Measurements from ENCODE around the gene VRK1. TPM values are rescaled to one million over a fixed set of nuclear protein-coding genes. Genes with fewer than 3 reads are reported as not detected.

VRK1 gene
- total RNA-seq, 1 experiment from 2014 or later, result 124 TPM

- ChIA-PET CTCF (interaction anchor here (0.5 kb wide), 1 partner anchor 320 kb away, joined by 10 read pairs; no protein-coding TSS in a partner anchor), POLR2A (ENCODE audit: low non-redundant PET) (no interaction called here)
- DNase-seq (ENCODE audit: low spot score), result no peak
- H3K9me3 ChIP-seq (ENCODE audit: low read depth, low read length, poor library complexity, severe bottlenecking), result no peaks in the 10 kb centered on the region
- H3K4me1 ChIP-seq (ENCODE audit: insufficient read depth, low read length, poor library complexity, severe bottlenecking), result peaks cover under 1% of the 10 kb centered on the region
- no peaks in the 10 kb centered on the region for H3K27me3 ChIP-seq (replicated peaks; ENCODE audit: insufficient read depth, low read depth, low read length, poor library complexity)
- H3K27ac ChIP-seq (ENCODE audit: low read depth, low read length, poor library complexity, severe bottlenecking), result no peak overlapping the region
- no TSS peak for BruUV-seq (replicated peaks)
- H3K4me3 ChIP-seq (ENCODE audit: low read depth, low read length, poor library complexity, severe bottlenecking), result no peak overlapping the region
- TF ChIP-seq CTCF (conservative IDR thresholded peaks at IDR 0.05; ENCODE audit: low read depth, low read length) (no peak), EZH2 (IDR thresholded peaks at IDR 0.05; ENCODE audit: borderline replicate concordance, low read depth, low read length, poor library complexity, severe bottlenecking) (no peak)
- H3K36me3 ChIP-seq (ENCODE audit: insufficient read depth, low read length, poor library complexity, severe bottlenecking), result no peaks in the 10 kb centered on the region
- intact Hi-C loops (cut with micrococcal nuclease; ENCODE audit: unreplicated experiment), result no loop called here
Observed at GRCh38 chr14:96894966-96895365, 97.8 kb downstream of the VRK1 start.

DNA sequence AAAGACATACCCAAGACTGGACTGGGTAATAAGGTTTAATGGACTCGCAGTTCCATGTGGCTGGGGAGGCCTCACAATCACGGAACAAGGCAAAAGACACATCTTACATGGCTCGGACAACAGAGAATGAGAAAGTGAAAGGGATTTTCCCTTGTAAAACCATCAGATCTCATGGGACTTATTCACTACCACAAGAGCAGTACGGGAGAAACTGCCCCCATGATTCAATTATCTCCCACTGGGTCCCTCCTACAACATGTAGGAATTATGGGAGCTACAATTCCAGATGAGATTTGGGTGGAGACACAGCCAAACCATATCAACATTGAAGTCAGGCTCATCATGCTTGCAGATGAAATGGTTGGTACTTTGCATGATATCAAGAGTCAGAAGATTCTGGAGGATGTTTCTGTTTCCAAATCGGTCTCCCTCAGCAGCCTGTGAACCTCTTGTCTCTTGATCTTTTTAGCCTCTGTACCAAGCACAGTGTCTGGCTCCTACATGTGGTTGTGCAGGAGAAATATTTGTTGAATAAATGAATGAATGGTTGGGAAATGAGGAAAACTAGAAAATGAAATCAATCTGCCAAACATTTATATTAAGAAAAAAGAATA is 98.6 kb downstream of the VRK1 start:
- no peak overlapping the region for H3K27ac ChIP-seq (ENCODE audit: low read depth, low read length, poor library complexity, severe bottlenecking)
- H3K4me3 ChIP-seq (ENCODE audit: low read depth, low read length, poor library complexity, severe bottlenecking), result no peak overlapping the region
- ChIA-PET CTCF (no interaction called here), POLR2A (ENCODE audit: low non-redundant PET) (no interaction called here)
- no TSS peak for BruUV-seq (replicated peaks)
- no peak for TF ChIP-seq CTCF (conservative IDR thresholded peaks at IDR 0.05; ENCODE audit: low read depth, low read length)
- no peak for TF ChIP-seq EZH2 (IDR thresholded peaks at IDR 0.05; ENCODE audit: borderline replicate concordance, low read depth, low read length, poor library complexity, severe bottlenecking)
- no peaks in the 10 kb centered on the region for H3K9me3 ChIP-seq (ENCODE audit: low read depth, low read length, poor library complexity, severe bottlenecking)
- H3K27me3 ChIP-seq (replicated peaks; ENCODE audit: insufficient read depth, low read depth, low read length, poor library complexity), result no peaks in the 10 kb centered on the region
- DNase-seq (ENCODE audit: low spot score), result no peak
- intact Hi-C loops (cut with micrococcal nuclease; ENCODE audit: unreplicated experiment), result no loop called here
- H3K4me1 ChIP-seq (ENCODE audit: insufficient read depth, low read length, poor library complexity, severe bottlenecking), result no peaks in the 10 kb centered on the region
- H3K36me3 ChIP-seq (ENCODE audit: insufficient read depth, low read length, poor library complexity, severe bottlenecking), result no peaks in the 10 kb centered on the region

DNA sequence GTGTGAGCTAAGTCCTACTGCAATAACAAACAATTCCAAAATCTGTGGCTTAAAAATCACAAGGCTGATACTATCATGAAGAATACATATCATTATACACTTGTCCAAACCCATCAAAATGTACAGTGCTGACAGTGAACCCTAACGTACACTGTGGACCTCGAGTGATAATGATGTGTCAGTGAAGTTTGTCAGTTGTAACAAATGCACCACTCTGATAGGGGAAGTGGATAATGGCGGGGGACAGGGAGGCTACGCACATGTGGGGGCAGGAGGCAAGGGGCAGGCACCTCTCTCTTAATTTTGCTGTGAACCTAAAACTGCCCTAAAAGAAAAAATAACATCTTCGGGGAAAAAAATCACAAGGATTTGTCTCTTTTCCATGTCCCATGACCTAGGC is 100.0 kb downstream of the VRK1 start:
- POLR2A ChIA-PET (ENCODE audit: low non-redundant PET), result no interaction called here

More for the DNA sequence above, 100.0 kb downstream of the VRK1 start:
- no peaks in the 10 kb centered on the region for H3K36me3 ChIP-seq (ENCODE audit: insufficient read depth, low read length, poor library complexity, severe bottlenecking)
- H3K27ac ChIP-seq (ENCODE audit: low read depth, low read length, poor library complexity, severe bottlenecking), result no peak overlapping the region
- no peak for TF ChIP-seq EZH2 (IDR thresholded peaks at IDR 0.05; ENCODE audit: borderline replicate concordance, low read depth, low read length, poor library complexity, severe bottlenecking)
- TF ChIP-seq CTCF (conservative IDR thresholded peaks at IDR 0.05; ENCODE audit: low read depth, low read length), result no peak
- CTCF ChIA-PET, result no interaction called here
- BruUV-seq (replicated peaks), result no TSS peak
- H3K9me3 ChIP-seq (ENCODE audit: low read depth, low read length, poor library complexity, severe bottlenecking), result no peaks in the 10 kb centered on the region
- no peaks in the 10 kb centered on the region for H3K27me3 ChIP-seq (replicated peaks; ENCODE audit: insufficient read depth, low read depth, low read length, poor library complexity)
- no peak for DNase-seq (ENCODE audit: low spot score)
- intact Hi-C loops (cut with micrococcal nuclease; ENCODE audit: unreplicated experiment), result no loop called here
- no peaks in the 10 kb centered on the region for H3K4me1 ChIP-seq (ENCODE audit: insufficient read depth, low read length, poor library complexity, severe bottlenecking)
- H3K4me3 ChIP-seq (ENCODE audit: low read depth, low read length, poor library complexity, severe bottlenecking), result no peak overlapping the region

Data from A673 (cell line).